ENCODE data around the gene FSHR. TPM values are rescaled to one million over a fixed set of nuclear protein-coding genes. Genes with fewer than 3 reads are reported as not detected.

Gene FSHR
- total RNA-seq, 1 donor from 2014 or later = not detected

GRCh38 chr2:48946449-48947048 lies 207.8 kb downstream of the FSHR start:
- TF ChIP-seq CTCF (conservative IDR thresholded peaks at IDR 0.05; ENCODE audit: low read depth, low read length) = peak; percentile 89
- H3K4me3 ChIP-seq (ENCODE audit: low read depth, low read length) = no peak overlapping the region
- DNase-seq (ENCODE audit: low read depth) = peak; percentile 15

GRCh38 chr2:48944956-48945355 lies 209.4 kb downstream of the FSHR start:
- DNase-seq (ENCODE audit: low read depth) = no peak
- TF ChIP-seq CTCF (conservative IDR thresholded peaks at IDR 0.05; ENCODE audit: low read depth, low read length) = no peak
- H3K4me3 ChIP-seq (ENCODE audit: low read depth, low read length) = no peak overlapping the region

DNA sequence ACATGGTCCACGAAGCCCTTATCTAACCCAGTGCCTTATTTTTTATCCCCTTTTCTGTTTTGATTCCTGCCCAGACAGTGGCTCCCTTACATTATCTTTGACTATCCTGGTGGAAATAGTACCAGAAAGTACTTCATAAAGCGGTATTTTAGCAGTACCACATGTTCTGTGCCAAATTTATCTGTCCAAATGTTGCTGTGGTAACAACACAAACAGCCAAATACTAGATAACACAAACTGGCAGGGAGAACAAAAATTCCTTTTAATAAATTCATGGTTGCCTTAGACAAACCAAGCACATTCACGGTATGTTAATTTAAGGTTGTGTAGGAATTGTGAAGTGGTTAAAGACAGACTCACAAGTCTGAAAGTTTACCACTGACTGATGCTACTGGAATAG lies 210.9 kb downstream of the FSHR start:
- no peak for DNase-seq (ENCODE audit: low read depth)
- no peak overlapping the region for H3K4me3 ChIP-seq (ENCODE audit: low read depth, low read length)
- TF ChIP-seq CTCF (conservative IDR thresholded peaks at IDR 0.05; ENCODE audit: low read depth, low read length) = no peak

DNA sequence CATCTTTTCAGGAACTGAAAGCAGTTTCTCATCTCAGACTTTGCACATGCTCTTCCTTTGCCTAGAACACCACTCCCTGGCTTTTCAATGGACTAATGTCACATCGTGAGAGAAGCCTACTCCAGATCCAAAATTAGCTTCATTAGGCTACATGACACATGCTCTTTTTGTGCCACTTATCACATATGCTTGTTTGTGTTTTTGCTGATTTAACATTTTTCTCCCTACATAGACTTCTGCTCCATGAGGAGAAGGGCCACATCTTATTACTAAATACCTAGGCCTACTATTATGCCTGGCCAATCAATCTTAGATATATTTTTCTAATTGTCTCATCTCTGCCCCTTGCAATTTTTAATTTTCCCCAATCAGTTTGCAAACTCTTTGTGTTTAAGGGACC lies 212.4 kb downstream of the FSHR start:
- H3K4me3 ChIP-seq (ENCODE audit: low read depth, low read length) = no peak overlapping the region
- no peak for DNase-seq (ENCODE audit: low read depth)
- no peak for TF ChIP-seq CTCF (conservative IDR thresholded peaks at IDR 0.05; ENCODE audit: low read depth, low read length)

- TF ChIP-seq CTCF (conservative IDR thresholded peaks at IDR 0.05; ENCODE audit: low read depth, low read length) = no peak
- no peak for DNase-seq (ENCODE audit: low read depth)
- no peak overlapping the region for H3K4me3 ChIP-seq (ENCODE audit: low read depth, low read length)
Measured at GRCh38 chr2:48941456-48941855, 212.9 kb downstream of the FSHR start.

DNA sequence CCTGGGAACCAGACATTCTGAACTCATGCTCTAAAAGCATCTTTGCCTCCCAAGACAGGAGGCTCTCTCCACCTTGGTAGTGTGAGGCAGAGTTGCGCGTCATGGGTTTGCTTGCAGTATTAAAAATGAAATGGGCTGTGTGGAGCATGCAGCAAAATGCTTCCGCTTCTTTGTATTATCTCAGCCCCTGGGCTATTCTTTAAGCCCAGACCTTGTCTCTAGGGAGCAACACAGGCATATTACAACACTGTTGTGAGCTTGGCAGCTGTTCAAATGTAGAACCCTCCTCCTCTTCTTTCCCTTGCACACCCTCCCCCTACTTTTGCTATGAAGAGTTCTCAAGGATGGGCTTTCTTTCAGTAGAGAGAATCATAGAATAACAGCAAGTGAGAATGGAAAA lies 213.7 kb downstream of the FSHR start:
- no peak for DNase-seq (ENCODE audit: low read depth)
- no peak overlapping the region for H3K4me3 ChIP-seq (ENCODE audit: low read depth, low read length)
- TF ChIP-seq CTCF (conservative IDR thresholded peaks at IDR 0.05; ENCODE audit: low read depth, low read length) = no peak

DNA sequence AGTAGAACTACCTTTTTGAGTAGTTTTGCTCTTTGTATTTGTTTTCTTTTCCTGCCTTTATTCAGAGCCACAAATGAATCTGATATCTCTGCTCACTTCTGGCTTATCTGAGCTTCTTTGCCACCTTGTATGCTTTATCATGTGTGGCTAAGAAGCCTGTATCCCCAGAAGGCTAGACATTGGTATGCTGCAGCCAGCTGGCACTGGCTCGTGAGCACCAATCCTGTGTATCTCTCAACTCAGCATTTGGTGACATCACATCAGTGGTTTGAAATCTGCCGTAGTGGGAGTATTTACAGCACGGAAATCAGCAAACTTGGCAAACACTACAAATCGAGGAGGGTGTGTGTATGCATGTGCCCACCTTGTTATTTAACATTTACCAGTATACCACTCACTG lies 215.1 kb downstream of the FSHR start:
- no peak overlapping the region for H3K4me3 ChIP-seq (ENCODE audit: low read depth, low read length)
- DNase-seq (ENCODE audit: low read depth) = no peak
- no peak for TF ChIP-seq CTCF (conservative IDR thresholded peaks at IDR 0.05; ENCODE audit: low read depth, low read length)

Measured in epithelial cell of proximal tubule (primary cell).